ENCODE measurements around the gene KPNA3.
"Not testable (repeated sequence)": the region's sequence is repeated elsewhere in the genome, so short reads cannot be mapped to it uniquely, and the experiment has no call there.

Gene KPNA3

GRCh38 chr13:49779721-49780120 lies 12.8 kb downstream of the KPNA3 start:
- no peak for TF ChIP-seq EZH2 (IDR thresholded peaks at IDR 0.05)
- TF ChIP-seq POLR2AphosphoS5 (IDR thresholded peaks at IDR 0.05; ENCODE audit: borderline replicate concordance, low read depth, low read length): no peak
- no peak for TF ChIP-seq FOXP2 (optimal IDR thresholded peaks at IDR 0.05; ENCODE audit: control extremely low read depth, extremely low read length, insufficient read depth)
- no peak overlapping the region for H3K9ac ChIP-seq (ENCODE audit: insufficient read length)
- H3K9me3 ChIP-seq (ENCODE audit: low read depth, low read length): no peaks in the 10 kb centered on the region
- H3K4me3 ChIP-seq: no peak overlapping the region
- H3K27ac ChIP-seq: no peak overlapping the region
- H3K36me3 ChIP-seq (ENCODE audit: insufficient read depth, low read length): peaks cover 22% of the 10 kb centered on the region
- DNase-seq (ENCODE audit: low read depth, low spot score): no peak

- DNase-seq (ENCODE audit: low read depth, low spot score): no peak
- no peak for TF ChIP-seq FOXP2 (optimal IDR thresholded peaks at IDR 0.05; ENCODE audit: control extremely low read depth, extremely low read length, insufficient read depth)
- no peak for TF ChIP-seq EZH2 (IDR thresholded peaks at IDR 0.05)
- TF ChIP-seq POLR2AphosphoS5 (IDR thresholded peaks at IDR 0.05; ENCODE audit: borderline replicate concordance, low read depth, low read length): no peak
- H3K36me3 ChIP-seq (ENCODE audit: insufficient read depth, low read length): peaks cover 12% of the 10 kb centered on the region
- no peaks in the 10 kb centered on the region for H3K9me3 ChIP-seq (ENCODE audit: low read depth, low read length)
- no peak overlapping the region for H3K4me3 ChIP-seq
- no peak overlapping the region for H3K27ac ChIP-seq
- no peak overlapping the region for H3K9ac ChIP-seq (ENCODE audit: insufficient read length)
Observed at GRCh38 chr13:49777746-49778614, 14.5 kb downstream of the KPNA3 start.

GRCh38 chr13:49776871-49777270 lies 15.6 kb downstream of the KPNA3 start:
- DNase-seq (ENCODE audit: low read depth, low spot score): no peak
- Histone ChIP-seq H3K4me3 (no peak overlapping the region), H3K36me3 (ENCODE audit: insufficient read depth, low read length) (peaks cover 12% of the 10 kb centered on the region), H3K9ac (ENCODE audit: insufficient read length) (no peak overlapping the region), H3K9me3 (ENCODE audit: low read depth, low read length) (no peaks in the 10 kb centered on the region; the same call in 1 of the 2 replicates), H3K27ac (no peak overlapping the region)
- TF ChIP-seq EZH2 (IDR thresholded peaks at IDR 0.05): no peak
- no peak for TF ChIP-seq FOXP2 (optimal IDR thresholded peaks at IDR 0.05; ENCODE audit: control extremely low read depth, extremely low read length, insufficient read depth)
- TF ChIP-seq POLR2AphosphoS5 (IDR thresholded peaks at IDR 0.05; ENCODE audit: borderline replicate concordance, low read depth, low read length): no peak

DNA sequence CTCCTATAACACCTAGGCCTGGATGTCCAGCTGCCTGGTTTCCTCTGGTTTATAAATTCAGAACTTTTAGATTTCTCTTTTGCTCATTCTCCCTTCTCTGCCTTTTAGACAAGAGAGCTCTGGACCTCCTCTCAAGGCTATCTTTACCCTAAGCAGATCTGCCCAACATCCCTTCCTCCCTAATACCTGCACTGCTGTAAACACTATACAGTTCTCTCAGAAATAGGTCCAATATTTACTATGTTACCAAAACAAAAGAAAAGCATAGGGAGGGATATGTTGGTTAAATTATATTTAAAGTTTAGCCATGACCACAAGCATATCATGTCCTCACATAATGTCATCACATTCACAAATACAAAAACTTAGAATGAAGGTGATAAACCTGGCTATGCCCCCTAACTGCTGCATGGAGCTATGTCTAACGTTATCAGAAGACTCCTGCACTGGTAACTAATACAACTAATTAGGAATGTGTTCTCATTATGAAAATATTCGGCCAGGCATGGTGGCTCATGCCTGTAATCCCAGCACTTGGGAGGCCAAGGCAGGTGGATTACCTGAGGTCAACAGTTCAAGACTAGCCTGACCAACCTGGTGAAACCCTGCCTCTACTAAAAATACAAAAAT lies 18.0 kb downstream of the KPNA3 start:
- TF ChIP-seq POLR2AphosphoS5 (IDR thresholded peaks at IDR 0.05; ENCODE audit: borderline replicate concordance, low read depth, low read length): no peak
- TF ChIP-seq FOXP2 (optimal IDR thresholded peaks at IDR 0.05; ENCODE audit: control extremely low read depth, extremely low read length, insufficient read depth): no peak
- no peak for TF ChIP-seq EZH2 (IDR thresholded peaks at IDR 0.05)
- Histone ChIP-seq H3K27ac (no peak overlapping the region), H3K36me3 (ENCODE audit: insufficient read depth, low read length) (peaks cover 12% of the 10 kb centered on the region), H3K9ac (ENCODE audit: insufficient read length) (no peak overlapping the region), H3K4me3 (no peak overlapping the region), H3K9me3 (ENCODE audit: low read depth, low read length) (no peaks in the 10 kb centered on the region; the same call in 1 of the 2 replicates)
- DNase-seq (ENCODE audit: low read depth, low spot score): no peak

GRCh38 chr13:49772828-49773227 lies 19.7 kb downstream of the KPNA3 start:
- TF ChIP-seq POLR2AphosphoS5 (IDR thresholded peaks at IDR 0.05; ENCODE audit: borderline replicate concordance, low read depth, low read length) (no peak), FOXP2 (optimal IDR thresholded peaks at IDR 0.05; ENCODE audit: control extremely low read depth, extremely low read length, insufficient read depth) (no peak), EZH2 (IDR thresholded peaks at IDR 0.05) (no peak)
- H3K9me3 ChIP-seq (ENCODE audit: low read depth, low read length): no peaks in the 10 kb centered on the region; the same call in 1 of the 2 replicates
- H3K4me3 ChIP-seq: no peak overlapping the region
- H3K9ac ChIP-seq (ENCODE audit: insufficient read length): no peak overlapping the region
- DNase-seq (ENCODE audit: low read depth, low spot score): no peak
- no peak overlapping the region for H3K27ac ChIP-seq
- peaks cover 12% of the 10 kb centered on the region for H3K36me3 ChIP-seq (ENCODE audit: insufficient read depth, low read length)

DNA sequence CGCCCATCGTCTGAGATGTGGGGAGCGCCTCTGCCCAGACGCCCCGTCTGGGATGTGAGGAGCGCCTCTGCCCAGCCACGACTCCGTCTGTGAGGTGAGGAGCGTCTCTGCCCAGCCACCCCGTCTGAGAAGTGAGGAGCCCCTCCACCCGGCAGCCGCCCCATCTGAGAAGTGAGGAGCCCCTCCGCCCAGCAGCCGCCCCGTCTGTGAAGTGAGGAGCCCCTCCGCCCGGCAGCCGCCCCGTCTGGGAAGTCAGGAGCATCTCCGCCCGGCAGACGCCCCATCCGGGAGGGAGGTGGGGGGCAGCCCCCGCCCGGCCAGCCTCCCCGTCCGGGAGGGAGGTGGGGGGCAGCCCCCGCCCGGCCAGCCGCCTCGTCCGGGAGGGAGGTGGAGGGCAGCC lies 30.7 kb downstream of the KPNA3 start:
- H3K9me3 ChIP-seq (ENCODE audit: low read depth, low read length); H3K9ac ChIP-seq (ENCODE audit: insufficient read length); H3K27ac ChIP-seq; H3K4me3 ChIP-seq; DNase-seq (ENCODE audit: low read depth, low spot score): not testable (repeated sequence)
- H3K36me3 ChIP-seq (ENCODE audit: insufficient read depth, low read length): peaks cover 33% of the 10 kb centered on the region; the same call in 1 of the 2 replicates

GRCh38 chr13:49760558-49760957 lies 31.9 kb downstream of the KPNA3 start:
- no peak for DNase-seq (ENCODE audit: low read depth, low spot score)
- Histone ChIP-seq H3K27ac (no peak overlapping the region), H3K4me3 (no peak overlapping the region), H3K36me3 (ENCODE audit: insufficient read depth, low read length) (peaks cover 33% of the 10 kb centered on the region; the same call in 1 of the 2 replicates), H3K9ac (ENCODE audit: insufficient read length) (no peak overlapping the region), H3K9me3 (ENCODE audit: low read depth, low read length) (0 out of 2 replicates have a peak, but pooled peaks cover 6% of the 10 kb centered on the region)
- TF ChIP-seq EZH2 (IDR thresholded peaks at IDR 0.05) (no peak), FOXP2 (optimal IDR thresholded peaks at IDR 0.05; ENCODE audit: control extremely low read depth, extremely low read length, insufficient read depth) (no peak), POLR2AphosphoS5 (IDR thresholded peaks at IDR 0.05; ENCODE audit: borderline replicate concordance, low read depth, low read length) (no peak)

- no peak overlapping the region for H3K4me3 ChIP-seq
- TF ChIP-seq POLR2AphosphoS5 (IDR thresholded peaks at IDR 0.05; ENCODE audit: borderline replicate concordance, low read depth, low read length): no peak
- no peak for TF ChIP-seq EZH2 (IDR thresholded peaks at IDR 0.05)
- TF ChIP-seq FOXP2 (optimal IDR thresholded peaks at IDR 0.05; ENCODE audit: control extremely low read depth, extremely low read length, insufficient read depth): no peak
- peaks cover 28% of the 10 kb centered on the region; the same call in 1 of the 2 replicates for H3K36me3 ChIP-seq (ENCODE audit: insufficient read depth, low read length)
- DNase-seq (ENCODE audit: low read depth, low spot score): no peak
- no peak overlapping the region for H3K9ac ChIP-seq (ENCODE audit: insufficient read length)
- no peak overlapping the region for H3K27ac ChIP-seq
- H3K9me3 ChIP-seq (ENCODE audit: low read depth, low read length): 0 out of 2 replicates have a peak, but pooled peaks cover 6% of the 10 kb centered on the region
Observed at GRCh38 chr13:49759503-49759902, 33.0 kb downstream of the KPNA3 start.
